K562 (cell line): Measurements from ENCODE around the gene MGAT4D. TPM values are rescaled to one million over a fixed set of nuclear protein-coding genes. Genes with fewer than 3 reads are reported as not detected.

Source experiments
- ATF7 ChIP-seq: fragments of 450-650 bp; IDR thresholded peaks from 2 replicates; pipeline ENCODE4 v1.7.1; 2014; ENCODE audit warnings: mild to moderate bottlenecking, moderate library complexity
- CREB3 ChIP-seq: fragments of 450-650 bp; conservative IDR thresholded peaks from 2 replicates; pipeline ENCODE4 v1.6.1; 2016; ENCODE audit warnings: missing genetic modification characterization, low read depth, mild to moderate bottlenecking, missing compliant biosample characterization, moderate library complexity
- FOXO4 ChIP-seq: fragments of 450-650 bp; formaldehyde crosslinking; IDR thresholded peaks from 2 replicates; pipeline ENCODE4 v1.4.0; 2020; ENCODE audit warnings: mild to moderate bottlenecking, moderate library complexity
- GTF3C2 ChIP-seq: IDR thresholded peaks from 3 replicates; pipeline ENCODE4 v1.6.1; 2011; ENCODE audit warnings: borderline replicate concordance, mild to moderate bottlenecking, moderate library complexity; ENCODE audit not compliant: insufficient read length; ENCODE audit errors: extremely low read depth
- IRF9 ChIP-seq: fragments of 450-650 bp; IDR thresholded peaks from 2 replicates; pipeline ENCODE4 v1.6.1; 2016; ENCODE audit warnings: missing biosample characterization, missing genetic modification characterization
- PHF20 ChIP-seq: fragments of 450-650 bp; IDR thresholded peaks from 2 replicates; pipeline ENCODE4 v1.6.1; 2018; ENCODE audit not compliant: partially characterized antibody
- POLR2G ChIP-seq: fragments of 200-400 bp; formaldehyde crosslinking; IDR thresholded peaks from 2 replicates; pipeline ENCODE4 v1.6.1; 2017; ENCODE audit warnings: low read depth, mild to moderate bottlenecking, antibody characterized with exemption, low read length, moderate library complexity
- SIRT6 ChIP-seq: IDR thresholded peaks from one replicate; pipeline ENCODE4 v1.6.1; 2012; ENCODE audit warnings: low read depth, mild to moderate bottlenecking, control low read depth, inconsistent platforms, low read length, moderate library complexity
- SMAD2 ChIP-seq: fragments of 150-350 bp; IDR thresholded peaks from 2 replicates; pipeline ENCODE4 v1.6.1; 2014; ENCODE audit warnings: low read depth, mild to moderate bottlenecking, low read length
- STAT6 ChIP-seq: sonication (generic); formaldehyde crosslinking; IDR thresholded peaks from 2 replicates; pipeline ENCODE4 v1.8.1; 2023; ENCODE audit warnings: mild to moderate bottlenecking, missing genetic modification reagents
- TBP ChIP-seq: optimal IDR thresholded peaks from 2 replicates; pipeline ENCODE3; 2011; ENCODE audit warnings: low read depth, low read length, improper control_type of control experiment
- ZBTB12 ChIP-seq: fragments of 250-450 bp; sonication (Bioruptor Pico); IDR thresholded peaks from 2 replicates; pipeline ENCODE4 v1.4.0; 2020
- ZBTB33 ChIP-seq: sonication (generic); formaldehyde crosslinking; IDR thresholded peaks from 2 replicates; pipeline ENCODE4 v1.8.1; 2023; ENCODE audit warnings: mild to moderate bottlenecking, missing genetic modification reagents
- ZNF23 ChIP-seq: fragments of 250-450 bp; sonication (Bioruptor Pico); IDR thresholded peaks from 2 replicates; pipeline ENCODE4 v1.4.0; 2020; ENCODE audit warnings: mild to moderate bottlenecking
- ZNF253 ChIP-seq: fragments of 250-450 bp; sonication (Bioruptor Pico); conservative IDR thresholded peaks from 2 replicates; pipeline ENCODE4 v1.6.1; 2021; ENCODE audit warnings: mild to moderate bottlenecking
- polyA plus RNA-seq, 8 experiments: library from polyadenylated mRNA; depleted of rRNA in 4 of 8; stranded (reverse) in 5 of 8; unstranded in 3 of 8; fragments of >200 nt; fragmentation: Nextera tagmentation in 2 of 8; fragmentation: Illumina TruSeq in 1 of 8; extraction: Ambion mirVana in 2 of 8; extraction: Trizol in 1 of 8; gene quantifications; 2 replicates each; pipeline versions ENCODE4 v1.2.1 to v1.2.3, GENCODE V29; 2011 to 2014; ENCODE audit warnings: inconsistent platforms in 1 of 8, missing spikeins in 1 of 8
- total RNA-seq, 7 experiments: library from RNA; depleted of rRNA in 6 of 7; stranded (reverse); fragments of >200 nt in 6 of 7; fragmentation: Illumina TruSeq in 2 of 7; extraction: Trizol in 2 of 7; gene quantifications; 2 replicates each; pipeline versions ENCODE4 v1.2.1 to v1.2.3, GENCODE V29; 2011 to 2021; ENCODE audit warnings: low replicate concordance in 1 of 7

MGAT4D gene
- total and polyA plus RNA-seq, 9 of the 15 experiments (the other 6 are each of a cell fraction or from before 2014, with no cell fraction given) = not detected

- TF ChIP-seq ZBTB33 = no peak
- no peak for TF ChIP-seq ZNF23 (CRISPR knock-in tag)
- no peak for TF ChIP-seq ZNF253 (CRISPR knock-in tag)
- TF ChIP-seq ATF7 = peak; percentile 74
- TF ChIP-seq IRF9 = no peak
- no peak for TF ChIP-seq SMAD2
- no peak for TF ChIP-seq SIRT6
- TF ChIP-seq POLR2G = no peak
- no peak for TF ChIP-seq TBP
- TF ChIP-seq PHF20 = no peak
- TF ChIP-seq STAT6 (CRISPR knock-in tag) = no peak
- no peak for TF ChIP-seq ZBTB12
- no peak for TF ChIP-seq CREB3 (tag)
- TF ChIP-seq GTF3C2 = no peak
- no peak for TF ChIP-seq FOXO4 (CRISPR knock-in tag)
These were observed 31.3 kb upstream of the MGAT4D start (continued) for GRCh38 chr4:140529434-140529833.
